ENCODE results near the gene AWAT2. TPM values are rescaled to one million over a fixed set of nuclear protein-coding genes. Genes with fewer than 3 reads are reported as not detected.
A peak's percentile ranks its signal among the peaks of the same experiment; 100 is the strongest.

The AWAT2 gene
- total and polyA plus RNA-seq, 12 donors, result not detected

GRCh38 chrX:70062076-70062475, 12.3 kb upstream of the AWAT2 start, which contains the start of gene OTUD6A:
OTUD6A (plus strand) TSS chrX:70062457; CDS start chrX:70062525, 68 bp downstream.
- Histone ChIP-seq H3K4me1 (no peaks in the 10 kb centered on the region), H3K36me3 (no peaks in the 10 kb centered on the region), H3K4me3 (no peak within 1 kb of the TSS), H3K27ac (no peak within 1 kb of the TSS), H3K9me3 (peaks cover 0 to 11% (median 0%) of the 10 kb centered on the region in 11 donors), H3K27me3 (peaks cover 0 to 23% (median 0%) of the 10 kb centered on the region in 7 donors)
- DNase-seq, result no peak
- no peak for TF ChIP-seq CTCF (IDR thresholded peaks at IDR 0.05)
- intact Hi-C loops (cut with DNase I), result no loop called here
- ATAC-seq, result no peak
- WGBS, 2 donors, result 96 to 97% methylated on average over 13 to 14 of the region's 14 CpGs

- H3K36me3 ChIP-seq, result no peaks in the 10 kb centered on the region
- H3K4me1 ChIP-seq, result no peaks in the 10 kb centered on the region
- no peak overlapping the region for H3K27ac ChIP-seq
- 88 to 93% methylated on average over 5 of the region's 5 CpGs for WGBS, 2 donors
- TF ChIP-seq CTCF (IDR thresholded peaks at IDR 0.05), result no peak
- intact Hi-C loops (cut with DNase I), result no loop called here
- no peak for ATAC-seq
- no peaks in the 10 kb centered on the region for H3K9me3 ChIP-seq
- H3K4me3 ChIP-seq, result no peak overlapping the region
- H3K27me3 ChIP-seq, result peaks cover 0 to 51% (median 0%) of the 10 kb centered on the region in 7 donors
- DNase-seq, result no peak
Measured at GRCh38 chrX:70054391-70054790, 4.7 kb upstream of the AWAT2 start.

- Histone ChIP-seq H3K4me1 (no peaks in the 10 kb centered on the region), H3K27me3 (peaks cover 0 to 46% (median 0%) of the 10 kb centered on the region in 7 donors), H3K9me3 (no peaks in the 10 kb centered on the region), H3K27ac (no peak overlapping the region), H3K4me3 (no peak overlapping the region), H3K36me3 (no peaks in the 10 kb centered on the region)
- DNase-seq (peak in 1 of 2 donors; percentile 25), ATAC-seq (no peak)
- intact Hi-C loops (cut with DNase I), result no loop called here
- no peak for TF ChIP-seq CTCF (IDR thresholded peaks at IDR 0.05)
- 58 to 81% methylated on average over 11 of the region's 11 CpGs for WGBS, 2 donors
Measured at GRCh38 chrX:70052895-70053615, 3.3 kb upstream of the AWAT2 start.

- Histone ChIP-seq H3K27ac (no peak overlapping the region), H3K27me3 (peaks cover 0 to 19% (median 0%) of the 10 kb centered on the region in 7 donors), H3K4me1 (peaks cover 0 to 7% (median 0%) of the 10 kb centered on the region in 9 donors), H3K36me3 (no peaks in the 10 kb centered on the region), H3K9me3 (no peaks in the 10 kb centered on the region), H3K4me3 (no peak overlapping the region)
- DNase-seq, result no peak
- no peak for ATAC-seq
- intact Hi-C loops (cut with DNase I), result no loop called here
- whole genome bisulfite sequencing, 2 donors, result 92 to 97% methylated on average over 3 of the region's 3 CpGs
- TF ChIP-seq CTCF (IDR thresholded peaks at IDR 0.05), result no peak
Measured at GRCh38 chrX:70049406-70049805, 332 bp downstream of the AWAT2 start.
